ENCODE data around the gene LPP. TPM values are rescaled to one million over a fixed set of nuclear protein-coding genes. Genes with fewer than 3 reads are reported as not detected.
"Not testable (repeated sequence)": the region's sequence is repeated elsewhere in the genome, so short reads cannot be mapped to it uniquely, and the experiment has no call there.

Gene LPP, protein sequence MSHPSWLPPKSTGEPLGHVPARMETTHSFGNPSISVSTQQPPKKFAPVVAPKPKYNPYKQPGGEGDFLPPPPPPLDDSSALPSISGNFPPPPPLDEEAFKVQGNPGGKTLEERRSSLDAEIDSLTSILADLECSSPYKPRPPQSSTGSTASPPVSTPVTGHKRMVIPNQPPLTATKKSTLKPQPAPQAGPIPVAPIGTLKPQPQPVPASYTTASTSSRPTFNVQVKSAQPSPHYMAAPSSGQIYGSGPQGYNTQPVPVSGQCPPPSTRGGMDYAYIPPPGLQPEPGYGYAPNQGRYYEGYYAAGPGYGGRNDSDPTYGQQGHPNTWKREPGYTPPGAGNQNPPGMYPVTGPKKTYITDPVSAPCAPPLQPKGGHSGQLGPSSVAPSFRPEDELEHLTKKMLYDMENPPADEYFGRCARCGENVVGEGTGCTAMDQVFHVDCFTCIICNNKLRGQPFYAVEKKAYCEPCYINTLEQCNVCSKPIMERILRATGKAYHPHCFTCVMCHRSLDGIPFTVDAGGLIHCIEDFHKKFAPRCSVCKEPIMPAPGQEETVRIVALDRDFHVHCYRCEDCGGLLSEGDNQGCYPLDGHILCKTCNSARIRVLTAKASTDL
- 18.1 and 45.7 TPM in 2 replicates for total RNA-seq (2014; rRNA removed; shearing (Covaris generic))

DNA sequence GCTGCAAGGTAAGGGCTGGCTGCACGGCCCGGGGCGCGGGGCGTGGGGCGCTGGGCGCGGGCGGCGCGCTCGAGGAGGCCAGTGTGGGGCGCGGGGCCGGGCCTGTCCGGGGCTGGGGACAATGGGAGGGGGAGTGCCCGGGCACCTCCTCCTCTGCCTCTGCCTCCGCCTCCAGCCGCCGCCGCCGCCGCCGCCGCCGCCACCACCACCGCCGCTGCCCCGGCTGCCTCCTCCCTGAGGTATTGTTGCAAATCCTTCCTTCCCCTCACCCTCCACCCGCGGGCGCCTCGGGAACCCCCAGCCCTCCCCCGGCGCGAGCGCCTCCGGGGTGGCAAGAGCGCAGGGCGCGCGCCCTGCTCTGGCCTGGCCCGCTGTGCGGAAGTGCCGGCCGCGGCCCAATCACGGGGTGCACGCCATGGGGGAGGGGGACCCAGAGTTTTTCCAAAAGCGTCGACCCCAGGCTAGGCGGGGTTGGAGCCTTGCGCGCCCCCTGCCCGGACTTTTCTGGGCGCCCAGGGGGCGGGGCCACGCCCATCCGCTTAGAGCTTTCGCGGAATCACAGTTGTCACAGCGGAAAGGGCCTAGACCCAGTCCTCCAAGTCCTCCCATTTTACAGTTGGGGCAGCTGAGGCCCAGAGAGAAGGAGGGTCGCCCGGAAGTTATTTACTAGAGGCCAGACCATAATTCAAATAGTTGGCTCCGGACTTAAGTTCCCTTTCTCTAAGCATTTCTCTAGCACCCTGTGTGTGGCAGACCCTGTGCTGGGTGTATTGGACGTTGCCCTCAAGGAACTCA is at the start of gene LPP:
Gene LPP (plus strand): TSS at position 144 of the 795 bp plus-strand sequence. CDS start 251,964 bp downstream, outside the sequence.
- peak; percentile 89 for DNase-seq (ENCODE audit: low read depth)

- DNase-seq (ENCODE audit: low read depth) = no peak
Observed at GRCh38 chr3:188106006-188106405, 48.0 kb upstream of the LPP start.

DNA sequence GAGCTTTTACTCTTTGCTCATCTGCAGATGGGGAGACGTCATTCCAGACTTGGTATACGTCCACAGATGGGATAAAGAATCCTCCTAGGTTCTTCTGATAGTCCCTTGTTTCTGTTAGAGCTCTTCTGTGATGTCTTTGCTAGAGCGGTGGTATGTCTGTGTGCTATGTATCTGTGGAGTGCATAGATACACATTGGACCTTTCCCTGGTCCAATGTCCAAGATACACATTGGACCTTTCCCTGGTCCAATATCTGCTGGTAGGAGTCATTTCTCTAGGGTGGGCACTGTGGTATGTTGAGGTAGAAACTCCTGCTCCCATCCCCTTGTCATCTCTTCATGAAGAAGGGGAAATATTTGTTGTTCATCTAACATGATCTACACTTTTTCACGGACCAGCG is 47.5 kb upstream of the LPP start:
- no peak for DNase-seq (ENCODE audit: low read depth)

DNA sequence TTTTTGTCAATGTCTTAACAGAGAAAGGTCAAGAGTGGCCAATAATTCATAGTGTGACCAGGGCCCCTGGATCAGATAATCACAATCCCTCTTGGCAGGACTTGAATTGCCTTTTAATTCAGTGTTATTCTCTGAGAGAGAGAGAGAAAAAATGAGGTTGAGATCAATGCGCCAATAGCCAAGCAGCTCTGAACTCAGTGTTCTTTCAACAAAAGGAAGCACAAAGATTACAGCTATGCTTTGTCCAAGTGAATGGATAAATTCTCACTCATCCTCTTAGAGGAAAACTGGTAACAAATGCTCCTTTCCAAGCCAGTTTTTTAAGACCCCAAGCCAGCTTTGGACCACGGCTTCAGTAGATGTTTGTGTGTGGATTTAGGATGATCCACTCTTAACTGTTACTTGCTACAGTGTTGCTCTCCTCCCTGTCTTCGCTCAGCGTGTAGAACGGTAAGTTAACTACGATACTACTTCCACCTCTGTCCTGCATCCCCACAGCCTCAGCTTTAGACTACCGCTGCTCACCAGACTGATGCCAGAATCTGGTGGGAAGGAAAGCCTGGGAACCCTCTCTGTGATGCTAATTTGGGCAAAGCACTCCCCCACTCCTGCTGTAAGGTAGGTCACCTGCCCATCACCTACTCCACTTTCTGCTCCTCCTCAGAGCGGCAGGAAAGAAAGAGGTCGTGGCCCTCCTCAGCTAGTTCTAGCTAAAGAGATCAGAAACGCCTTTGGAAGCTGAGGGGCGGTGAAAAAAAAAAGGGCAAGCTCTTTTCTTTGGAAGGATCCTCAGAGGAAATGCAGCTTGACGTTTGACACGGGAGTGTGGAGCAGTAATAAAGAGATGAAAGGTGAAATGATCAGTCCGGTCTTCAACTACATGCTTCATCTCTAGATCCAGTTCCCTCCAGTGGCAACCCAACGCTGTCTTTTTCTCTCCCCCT is 46.8 kb upstream of the LPP start:
- DNase-seq (ENCODE audit: low read depth) = no peak

DNA sequence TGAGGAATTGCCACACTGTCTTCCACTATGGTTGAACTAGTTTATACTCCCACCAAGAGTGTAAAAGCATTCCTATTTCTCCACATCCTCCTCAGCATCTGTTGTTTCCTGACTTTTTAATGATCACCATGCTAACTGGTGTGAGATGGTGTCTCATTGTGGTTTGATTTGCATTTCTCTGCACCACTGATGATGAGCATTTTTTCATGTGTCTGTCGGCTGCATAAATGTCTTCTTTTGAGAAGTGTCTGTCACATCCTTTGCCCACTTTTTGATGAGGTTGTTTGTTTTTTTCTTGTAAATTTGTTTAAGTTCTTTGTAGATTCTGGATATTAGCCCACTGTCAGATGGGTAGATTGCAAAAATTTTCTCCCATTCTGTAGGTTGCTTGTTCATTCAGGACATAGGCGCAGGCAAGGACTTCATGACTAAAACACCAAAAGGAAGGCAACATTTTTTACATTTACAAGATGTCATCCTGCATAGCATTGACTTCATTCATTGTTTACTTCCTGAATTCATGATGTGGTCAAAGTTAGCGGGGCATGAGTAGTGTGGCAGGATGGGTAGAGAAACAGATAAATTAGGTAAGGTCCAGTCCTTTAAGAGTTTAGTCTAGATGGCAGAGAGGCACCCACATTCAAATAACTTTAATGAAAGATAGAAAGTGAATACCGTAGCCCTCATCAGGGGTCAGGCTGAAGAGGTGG is 45.1 kb upstream of the LPP start:
- DNase-seq (ENCODE audit: low read depth) = no peak

GRCh38 chr3:188111002-188111584 is 42.9 kb upstream of the LPP start:
- DNase-seq (ENCODE audit: low read depth) = peak; percentile 5

GRCh38 chr3:188113756-188114155 is 40.2 kb upstream of the LPP start:
- DNase-seq (ENCODE audit: low read depth) = no peak

DNA sequence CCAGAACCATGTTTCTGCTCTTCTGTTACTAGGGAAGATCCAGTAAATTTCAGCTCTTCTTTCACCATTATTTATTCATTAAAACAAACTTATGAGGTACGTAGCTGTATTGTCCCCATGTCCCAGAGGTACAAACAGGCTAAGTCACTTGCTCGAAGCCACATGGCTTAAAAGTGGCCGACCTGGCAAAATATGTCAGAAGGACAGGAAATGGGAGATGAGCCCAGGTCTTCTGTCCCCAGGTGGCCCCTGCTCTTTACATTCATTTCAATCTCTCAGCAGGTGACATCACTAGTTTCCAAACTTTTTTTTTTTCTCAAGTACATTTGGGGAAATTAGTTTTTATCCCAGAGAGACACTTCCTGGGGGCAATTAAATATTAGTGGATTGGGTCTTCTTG is 34.1 kb upstream of the LPP start:
- no peak for DNase-seq (ENCODE audit: low read depth)

- DNase-seq (ENCODE audit: low read depth) = no peak
Observed at GRCh38 chr3:188122571-188123169, 31.3 kb upstream of the LPP start.

GRCh38 chr3:188123170-188123905 is 30.6 kb upstream of the LPP start:
- no peak for DNase-seq (ENCODE audit: low read depth)

GRCh38 chr3:188124184-188124583 is 29.8 kb upstream of the LPP start:
- no peak for DNase-seq (ENCODE audit: low read depth)

GRCh38 chr3:188125076-188125475 is 28.9 kb upstream of the LPP start:
- DNase-seq (ENCODE audit: low read depth) = no peak

- DNase-seq (ENCODE audit: low read depth) = no peak
Observed at GRCh38 chr3:188126276-188126675, 27.7 kb upstream of the LPP start.

GRCh38 chr3:188126934-188127333 is 27.0 kb upstream of the LPP start:
- DNase-seq (ENCODE audit: low read depth) = no peak

GRCh38 chr3:188128905-188129304 is 25.1 kb upstream of the LPP start:
- no peak for DNase-seq (ENCODE audit: low read depth)

DNA sequence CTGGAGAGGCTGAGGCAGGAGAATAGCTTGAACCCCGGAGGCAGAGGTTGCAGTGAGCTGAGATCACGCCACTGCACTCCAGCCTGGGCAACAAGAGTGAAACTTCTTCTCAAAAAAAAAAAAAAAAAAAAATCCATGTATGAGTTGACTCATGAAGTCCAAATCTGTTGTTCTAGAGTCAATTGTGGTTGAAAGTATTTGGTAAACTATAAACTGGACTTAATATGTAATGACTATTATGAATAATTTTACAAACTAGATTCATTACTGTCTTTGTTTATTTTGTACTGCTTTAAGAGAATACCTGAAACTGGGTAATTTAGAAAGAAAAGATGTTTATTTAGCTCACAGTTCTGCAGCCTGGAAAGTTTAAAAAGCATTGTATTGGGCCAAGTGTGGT is 22.9 kb upstream of the LPP start:
- not testable (repeated sequence) for DNase-seq (ENCODE audit: low read depth)

GRCh38 chr3:188133219-188133618 is 20.7 kb upstream of the LPP start:
- DNase-seq (ENCODE audit: low read depth) = peak; percentile 78

- DNase-seq (ENCODE audit: low read depth) = peak; percentile 78
Observed at GRCh38 chr3:188133646-188134045, 20.3 kb upstream of the LPP start.

DNA sequence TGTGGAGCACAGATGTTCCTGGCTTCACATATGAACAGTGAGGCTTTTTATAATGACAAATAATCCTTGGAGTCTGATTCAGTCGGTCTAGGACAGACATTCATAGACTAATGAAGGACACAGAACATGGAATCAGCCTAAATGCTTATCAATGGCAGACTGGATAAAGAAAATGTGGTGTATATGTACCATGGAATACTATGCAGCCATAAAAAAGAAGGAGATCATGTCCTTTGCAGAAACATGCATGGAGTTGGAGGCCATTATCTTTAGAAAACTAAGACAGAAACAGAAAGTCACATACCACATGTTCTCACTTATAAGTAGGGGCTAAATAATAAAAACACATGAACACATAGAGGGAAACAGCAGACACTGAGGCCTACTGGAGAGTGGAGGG is 19.9 kb upstream of the LPP start:
- no peak for DNase-seq (ENCODE audit: low read depth)
